Peyer's patch (tissue), 4 donors: Measurements from ENCODE around the gene NCOA6.

Source experiments
- CTCF ChIP-seq, 6 experiments: fragments of 450-650 bp in 4 of 6; fragments of 200-600 bp in 2 of 6; sonication (generic) in 1 of 6; IDR thresholded peaks; one replicate each; pipeline ENCODE4 v1.5.1; 2017 to 2019; ENCODE audit warnings: antibody characterized with exemption in 6 of 6, mild to moderate bottlenecking in 3 of 6, moderate library complexity in 1 of 6
- POLR2A ChIP-seq, 2 donors: fragments of 450-650 bp; IDR thresholded peaks; one replicate each; pipeline ENCODE4 v1.5.1; 2017; ENCODE audit warnings: antibody characterized with exemption in 2 of 2, mild to moderate bottlenecking in 2 of 2, moderate library complexity in 2 of 2

- no peak for TF ChIP-seq CTCF (IDR thresholded peaks at IDR 0.05)
- TF ChIP-seq POLR2A (IDR thresholded peaks at IDR 0.05): no peak
Measured at GRCh38 chr20:34693414-34693813, 132.0 kb downstream of the NCOA6 start.
